HS-5 (cell line): ENCODE data around the gene HSBP1.

Experiments
- DNase-seq: peaks from one replicate; pipeline ENCODE4 v3.0.0-alpha.2; 2012; ENCODE audit warnings: low read depth

The HSBP1 gene

GRCh38 chr16:83839561-83839960, 31.8 kb downstream of the HSBP1 start:
- DNase-seq, result no peak

GRCh38 chr16:83840060-83840617, 32.4 kb downstream of the HSBP1 start:
- no peak for DNase-seq

- no peak for DNase-seq
Measured at GRCh38 chr16:83842291-83842690, 34.5 kb downstream of the HSBP1 start.

GRCh38 chr16:83842756-83843507, 35.2 kb downstream of the HSBP1 start:
- DNase-seq, result no peak

GRCh38 chr16:83843657-83844056, 35.9 kb downstream of the HSBP1 start:
- DNase-seq, result no peak

- DNase-seq, result no peak
Measured at GRCh38 chr16:83845263-83845662, 37.5 kb downstream of the HSBP1 start.

- no peak for DNase-seq
Measured at GRCh38 chr16:83847371-83848225, 39.8 kb downstream of the HSBP1 start.

GRCh38 chr16:83849421-83849820, 41.6 kb downstream of the HSBP1 start:
- DNase-seq, result no peak

- no peak for DNase-seq
Measured at GRCh38 chr16:83850947-83851346, 43.2 kb downstream of the HSBP1 start.

GRCh38 chr16:83851473-83851872, 43.7 kb downstream of the HSBP1 start:
- DNase-seq, result no peak

GRCh38 chr16:83852774-83853173, 45.0 kb downstream of the HSBP1 start:
- no peak for DNase-seq

- DNase-seq, result no peak
Measured at GRCh38 chr16:83853834-83854233, 46.1 kb downstream of the HSBP1 start.

- DNase-seq, result no peak
Measured at GRCh38 chr16:83854420-83854819, 46.6 kb downstream of the HSBP1 start.

- no peak for DNase-seq
Measured at GRCh38 chr16:83856792-83857191, 49.0 kb downstream of the HSBP1 start.

GRCh38 chr16:83859265-83859664, 51.5 kb downstream of the HSBP1 start:
- DNase-seq, result no peak

GRCh38 chr16:83862661-83863060, 54.9 kb downstream of the HSBP1 start:
- DNase-seq, result no peak

- DNase-seq, result no peak
Measured at GRCh38 chr16:83863682-83864081, 55.9 kb downstream of the HSBP1 start.
